ENCODE results near the gene CDC42. TPM values are rescaled to one million over a fixed set of nuclear protein-coding genes. Genes with fewer than 3 reads are reported as not detected.

Gene CDC42
- total and polyA plus RNA-seq, 5 donors from 2014 or later = 290 to 513 (median 376) TPM

GRCh38 chr1:22131875-22132486 lies 79.5 kb downstream of the CDC42 start:
- H3K27me3 ChIP-seq (ENCODE audit: control insufficient read depth, insufficient read depth, low read length) = no peaks in the 10 kb centered on the region
- DNase-seq (peak; percentile 21 to 50 (median 26)), ATAC-seq (ENCODE audit: low read depth in 2 of 2) (peak in 1 of 2 donors; percentile 47)
- H3K4me1 Mint-ChIP-seq = peaks cover 0 to 7% (median 0%) of the 10 kb centered on the region in 4 donors
- no peaks in the 10 kb centered on the region for H3K4me1 ChIP-seq (ENCODE audit: control insufficient read depth, insufficient read depth, low read length, poor library complexity, severe bottlenecking)
- no peak overlapping the region for H3K27ac Mint-ChIP-seq
- no peaks in the 10 kb centered on the region for H3K9me3 Mint-ChIP-seq
- H3K9me3 ChIP-seq (ENCODE audit: control insufficient read depth in 2 of 2, low read length in 2 of 2) = no peaks in the 10 kb centered on the region
- no peaks in the 10 kb centered on the region for H3K36me3 ChIP-seq (ENCODE audit: control insufficient read depth, insufficient read depth, low read length)
- peaks cover 3% of the 10 kb centered on the region for H3K36me3 Mint-ChIP-seq
- no peak overlapping the region for H3K27ac ChIP-seq (ENCODE audit: insufficient read depth, low read length, poor library complexity, severe bottlenecking)
- no peak overlapping the region for H3K4me3 Mint-ChIP-seq
- H3K4me3 ChIP-seq (ENCODE audit: low read depth, low read length) = no peak overlapping the region
- H3K27me3 Mint-ChIP-seq = peaks cover 4% of the 10 kb centered on the region

GRCh38 chr1:22132517-22133235 lies 80.2 kb downstream of the CDC42 start:
- Mint-ChIP-seq H3K4me1 (peaks cover 0 to 3% (median 0%) of the 10 kb centered on the region in 4 donors), H3K27me3 (peaks cover 7% of the 10 kb centered on the region), H3K9me3 (no peaks in the 10 kb centered on the region), H3K27ac (peak overlapping the region in 1 of 3 donors; percentile 14), H3K4me3 (no peak overlapping the region), H3K36me3 (peaks cover 3% of the 10 kb centered on the region)
- H3K36me3 ChIP-seq (ENCODE audit: control insufficient read depth, insufficient read depth, low read length) = no peaks in the 10 kb centered on the region
- H3K4me3 ChIP-seq (ENCODE audit: low read depth, low read length) = no peak overlapping the region
- no peak for ATAC-seq (ENCODE audit: low read depth in 2 of 2)
- no peaks in the 10 kb centered on the region for H3K27me3 ChIP-seq (ENCODE audit: control insufficient read depth, insufficient read depth, low read length)
- no peaks in the 10 kb centered on the region for H3K4me1 ChIP-seq (ENCODE audit: control insufficient read depth, insufficient read depth, low read length, poor library complexity, severe bottlenecking)
- H3K27ac ChIP-seq (ENCODE audit: insufficient read depth, low read length, poor library complexity, severe bottlenecking) = no peak overlapping the region
- DNase-seq = no peak
- H3K9me3 ChIP-seq (ENCODE audit: control insufficient read depth in 2 of 2, low read length in 2 of 2) = no peaks in the 10 kb centered on the region

- ATAC-seq (ENCODE audit: low read depth in 2 of 2) = no peak
- no peak overlapping the region for H3K4me3 Mint-ChIP-seq
- no peaks in the 10 kb centered on the region for H3K4me1 Mint-ChIP-seq
Measured at GRCh38 chr1:22133247-22133930, 80.9 kb downstream of the CDC42 start.

GRCh38 chr1:22133931-22134324 lies 81.4 kb downstream of the CDC42 start:
- no peaks in the 10 kb centered on the region for H3K36me3 ChIP-seq (ENCODE audit: control insufficient read depth, insufficient read depth, low read length)
- Mint-ChIP-seq H3K9me3 (no peaks in the 10 kb centered on the region), H3K36me3 (peaks cover 3% of the 10 kb centered on the region), H3K4me1 (no peaks in the 10 kb centered on the region), H3K27me3 (peaks cover 14% of the 10 kb centered on the region), H3K4me3 (no peak overlapping the region), H3K27ac (no peak overlapping the region)
- no peaks in the 10 kb centered on the region for H3K4me1 ChIP-seq (ENCODE audit: control insufficient read depth, insufficient read depth, low read length, poor library complexity, severe bottlenecking)
- H3K27ac ChIP-seq (ENCODE audit: insufficient read depth, low read length, poor library complexity, severe bottlenecking) = no peak overlapping the region
- no peak overlapping the region for H3K4me3 ChIP-seq (ENCODE audit: low read depth, low read length)
- DNase-seq (no peak), ATAC-seq (ENCODE audit: low read depth in 2 of 2) (no peak)
- H3K27me3 ChIP-seq (ENCODE audit: control insufficient read depth, insufficient read depth, low read length) = no peaks in the 10 kb centered on the region
- H3K9me3 ChIP-seq (ENCODE audit: control insufficient read depth in 2 of 2, low read length in 2 of 2) = no peaks in the 10 kb centered on the region

More at GRCh38 chr1:22133247-22133930, 80.9 kb downstream of the CDC42 start:
- Mint-ChIP-seq H3K9me3 (no peaks in the 10 kb centered on the region), H3K27ac (peak overlapping the region in 1 of 3 donors; percentile 14), H3K27me3 (peaks cover 13% of the 10 kb centered on the region), H3K36me3 (peaks cover 3% of the 10 kb centered on the region)
- Histone ChIP-seq H3K4me3 (ENCODE audit: low read depth, low read length) (no peak overlapping the region), H3K27ac (ENCODE audit: insufficient read depth, low read length, poor library complexity, severe bottlenecking) (no peak overlapping the region), H3K4me1 (ENCODE audit: control insufficient read depth, insufficient read depth, low read length, poor library complexity, severe bottlenecking) (no peaks in the 10 kb centered on the region), H3K27me3 (ENCODE audit: control insufficient read depth, insufficient read depth, low read length) (no peaks in the 10 kb centered on the region), H3K36me3 (ENCODE audit: control insufficient read depth, insufficient read depth, low read length) (no peaks in the 10 kb centered on the region), H3K9me3 (ENCODE audit: control insufficient read depth in 2 of 2, low read length in 2 of 2) (no peaks in the 10 kb centered on the region)
- no peak for DNase-seq

- DNase-seq (no peak), ATAC-seq (ENCODE audit: low read depth in 2 of 2) (no peak)
- Histone ChIP-seq H3K27ac (ENCODE audit: insufficient read depth, low read length, poor library complexity, severe bottlenecking) (no peak overlapping the region), H3K4me3 (ENCODE audit: low read depth, low read length) (no peak overlapping the region), H3K36me3 (ENCODE audit: control insufficient read depth, insufficient read depth, low read length) (no peaks in the 10 kb centered on the region), H3K9me3 (ENCODE audit: control insufficient read depth in 2 of 2, low read length in 2 of 2) (no peaks in the 10 kb centered on the region), H3K27me3 (ENCODE audit: control insufficient read depth, insufficient read depth, low read length) (peaks cover 14% of the 10 kb centered on the region), H3K4me1 (ENCODE audit: control insufficient read depth, insufficient read depth, low read length, poor library complexity, severe bottlenecking) (peaks cover 4% of the 10 kb centered on the region)
- H3K4me1 Mint-ChIP-seq = peaks cover 0 to 4% (median 1%) of the 10 kb centered on the region in 4 donors
- no peaks in the 10 kb centered on the region for H3K36me3 Mint-ChIP-seq
- no peaks in the 10 kb centered on the region for H3K9me3 Mint-ChIP-seq
- no peak overlapping the region for H3K4me3 Mint-ChIP-seq
- H3K27me3 Mint-ChIP-seq = peaks cover 39% of the 10 kb centered on the region
- no peak overlapping the region for H3K27ac Mint-ChIP-seq
Measured at GRCh38 chr1:22137004-22137720, 84.7 kb downstream of the CDC42 start.

- H3K27ac ChIP-seq (ENCODE audit: insufficient read depth, low read length, poor library complexity, severe bottlenecking) = no peak overlapping the region
- H3K36me3 Mint-ChIP-seq = no peaks in the 10 kb centered on the region
- no peak overlapping the region for H3K4me3 Mint-ChIP-seq
- H3K27me3 Mint-ChIP-seq = peaks cover 46% of the 10 kb centered on the region
- H3K36me3 ChIP-seq (ENCODE audit: control insufficient read depth, insufficient read depth, low read length) = no peaks in the 10 kb centered on the region
- H3K27ac Mint-ChIP-seq = no peak overlapping the region
- H3K9me3 ChIP-seq (ENCODE audit: control insufficient read depth in 2 of 2, low read length in 2 of 2) = no peaks in the 10 kb centered on the region
- H3K9me3 Mint-ChIP-seq = no peaks in the 10 kb centered on the region
- DNase-seq (no peak), ATAC-seq (ENCODE audit: low read depth in 2 of 2) (no peak)
- peaks cover 0 to 11% (median 6%) of the 10 kb centered on the region in 4 donors for H3K4me1 Mint-ChIP-seq
- H3K27me3 ChIP-seq (ENCODE audit: control insufficient read depth, insufficient read depth, low read length) = peaks cover 19% of the 10 kb centered on the region
- H3K4me1 ChIP-seq (ENCODE audit: control insufficient read depth, insufficient read depth, low read length, poor library complexity, severe bottlenecking) = peaks cover 7% of the 10 kb centered on the region
- no peak overlapping the region for H3K4me3 ChIP-seq (ENCODE audit: low read depth, low read length)
Measured at GRCh38 chr1:22139066-22139594, 86.6 kb downstream of the CDC42 start.

- Mint-ChIP-seq H3K4me3 (peak overlapping the region in 1 of 4 donors; percentile 24), H3K27me3 (peaks cover 52% of the 10 kb centered on the region), H3K4me1 (peaks cover 0 to 13% (median 8%) of the 10 kb centered on the region in 4 donors), H3K27ac (no peak overlapping the region), H3K9me3 (no peaks in the 10 kb centered on the region), H3K36me3 (no peaks in the 10 kb centered on the region)
- Histone ChIP-seq H3K27me3 (ENCODE audit: control insufficient read depth, insufficient read depth, low read length) (peaks cover 22% of the 10 kb centered on the region), H3K27ac (ENCODE audit: insufficient read depth, low read length, poor library complexity, severe bottlenecking) (no peak overlapping the region), H3K36me3 (ENCODE audit: control insufficient read depth, insufficient read depth, low read length) (no peaks in the 10 kb centered on the region), H3K4me3 (ENCODE audit: low read depth, low read length) (no peak overlapping the region), H3K4me1 (ENCODE audit: control insufficient read depth, insufficient read depth, low read length, poor library complexity, severe bottlenecking) (peaks cover 7% of the 10 kb centered on the region), H3K9me3 (ENCODE audit: control insufficient read depth in 2 of 2, low read length in 2 of 2) (no peaks in the 10 kb centered on the region)
- ATAC-seq (ENCODE audit: low read depth in 2 of 2) = no peak
- no peak for DNase-seq
Measured at GRCh38 chr1:22139817-22140216, 87.3 kb downstream of the CDC42 start.

Data from CD4-positive, CD25-positive, alpha-beta regulatory T cell (primary cell).